ENCODE results near the gene HLA-DMB. TPM values are rescaled to one million over a fixed set of nuclear protein-coding genes. Genes with fewer than 3 reads are reported as not detected.

HLA-DMB gene
- total RNA-seq = under 0.01 TPM in 1 of 2 replicates, not detected in the other

GRCh38 chr6:32940656-32941213 lies at the start of gene HLA-DMB:
TSS of gene HLA-DMB (minus strand) at chr6:32941028. CDS start at chr6:32940807, 221 bp downstream.

GRCh38 chr6:32968093-32968866 lies 27.5 kb upstream of the HLA-DMB start, which contains the start of gene BRD2:
TSS of gene BRD2 (plus strand) at chr6:32968594. CDS start at chr6:32972899, 4,305 bp downstream.

DNA sequence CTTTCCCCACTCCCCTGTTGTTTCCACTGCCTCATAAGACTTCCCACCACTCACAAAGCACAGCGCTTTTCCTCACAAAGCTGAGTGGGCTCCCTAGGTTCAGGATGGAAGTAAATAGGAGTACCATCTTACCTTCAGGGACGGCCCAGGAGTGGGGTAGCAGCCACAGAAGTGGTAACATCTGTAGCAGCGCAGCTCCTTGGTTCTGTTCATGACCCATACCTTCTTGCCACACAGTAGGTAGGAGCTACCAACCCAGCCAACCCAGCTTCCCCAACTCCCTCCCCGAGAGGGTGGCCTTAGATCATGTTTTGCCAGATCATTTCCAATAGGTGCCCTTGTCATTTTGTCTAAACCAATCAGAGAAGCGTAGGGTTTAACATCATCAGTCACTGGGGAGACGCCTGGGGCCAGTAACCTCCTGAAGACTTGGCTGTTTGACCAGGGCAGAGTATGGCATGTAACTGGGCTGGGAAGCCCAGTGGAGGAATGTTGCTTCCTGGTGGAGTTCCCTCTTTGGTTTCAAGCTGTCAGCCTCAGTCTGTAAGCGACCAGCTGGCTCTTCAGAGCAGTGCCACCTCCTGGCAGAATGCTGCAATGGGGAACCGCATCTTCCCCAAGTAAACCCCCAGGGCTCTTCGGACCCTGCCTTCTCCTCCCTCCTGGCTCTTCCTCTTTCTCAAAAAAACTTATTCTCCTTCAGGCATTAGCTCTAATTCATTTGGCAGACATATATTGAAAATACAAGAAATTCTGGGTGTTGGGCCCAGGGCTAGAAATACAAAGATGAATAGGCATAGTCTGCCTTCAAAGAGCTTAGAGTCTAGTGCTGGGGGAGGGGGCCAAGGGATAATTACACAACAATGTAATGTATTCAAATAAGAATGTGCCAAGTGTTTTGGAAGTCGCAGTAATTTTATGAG lies 12.2 kb upstream of the HLA-DMB start, which contains the start of gene HLA-DMA:
Gene HLA-DMA, minus strand, starts transcription at position 281 of the 923 bp plus-strand sequence. Its CDS starts 61 bp downstream, at position 220.

Small RNA genes lying within 50 kb of the gene (small RNA-seq; reads per million reads assigned to genes)
- gene HLA-Z = not detected

Other genes starting within 250 kb of the HLA-DMB start
- not detected in 2 replicates for gene HLA-DQA2, start 199.6 kb downstream of the HLA-DMB start, total RNA-seq
- not detected in 2 replicates for gene HLA-DQB2, start 177.5 kb downstream of the HLA-DMB start, total RNA-seq
- 1.2 and 3.0 TPM in 2 replicates for gene HLA-DOB, start 124.0 kb downstream of the HLA-DMB start, total RNA-seq
- 24.7 and 73.0 TPM in 2 replicates for gene TAP2, start 102.3 kb downstream of the HLA-DMB start, total RNA-seq
- 6.9 and 11.8 TPM in 2 replicates for gene PSMB8, start 97.0 kb downstream of the HLA-DMB start, total RNA-seq
- 13.0 and 26.2 TPM in 2 replicates for gene TAP1, start 87.3 kb downstream of the HLA-DMB start, total RNA-seq
- gene PSMB9, start 86.8 kb downstream of the HLA-DMB start, total RNA-seq = 0.39 and 0.87 TPM in 2 replicates
- gene HLA-DMA, start 12.1 kb upstream of the HLA-DMB start, total RNA-seq = 3.1 and 6.3 TPM in 2 replicates
- gene BRD2, start 27.6 kb upstream of the HLA-DMB start, total RNA-seq = 144 and 181 TPM in 2 replicates
- gene HLA-DOA, start 68.6 kb upstream of the HLA-DMB start, total RNA-seq = not detected in 2 replicates
- 9.0 and 14.9 TPM in 2 replicates for gene HLA-DPA1, start 132.6 kb upstream of the HLA-DMB start, total RNA-seq
- 46.8 and 57.7 TPM in 2 replicates for gene HLA-DPB1, start 135.0 kb upstream of the HLA-DMB start, total RNA-seq

Measured in placental epithelial cell (primary cell).